CD4-positive, alpha-beta T cell (primary cell): ENCODE data around the gene PSME4. TPM values are rescaled to one million over a fixed set of nuclear protein-coding genes. Genes with fewer than 3 reads are reported as not detected.

Experiments
- ATAC-seq: fragments of 200-7000 bp; cut with Tn5 transposase; one replicate; pipeline ENCODE4 v1.10.0; 2022; ENCODE audit warnings: mild to moderate bottlenecking; ENCODE audit not compliant: poor library complexity
- CTCF ChIA-PET: fragments of 350-600 bp; sonication (Branson Sonifier 250); formaldehyde crosslinking; loops from one replicate; lab custom pipeline; 2021; ENCODE audit warnings: antibody characterized with exemption, inconsistent platforms; lab: Charles Lee
- POLR2A ChIA-PET: fragments of 350-600 bp; sonication (Branson Sonifier 250); formaldehyde crosslinking; loops from one replicate; lab custom pipeline; 2021; ENCODE audit warnings: antibody characterized with exemption, inconsistent platforms; lab: Charles Lee
- DNase-seq, 14 experiments: peaks; one replicate each; pipeline ENCODE4 v3.0.0-alpha.2; 2013 to 2020; ENCODE audit warnings: mixed read lengths in 2 of 14
- H3K27ac ChIP-seq, 2 donors: one replicate each; pipeline versions ENCODE4 v1.5.1 to v1.7.0; 2013; ENCODE audit warnings: low read length in 2 of 2, low read depth in 1 of 2, mild to moderate bottlenecking in 1 of 2
- H3K27me3 ChIP-seq, 2 experiments: 1 replicate in 1 of 2; 2 replicates in 1 of 2; pipeline versions ENCODE4 v1.6.1 to v1.7.0; 2013; ENCODE audit warnings: low read length in 2 of 2, control low read depth in 1 of 2, mild to moderate bottlenecking in 1 of 2, moderate library complexity in 1 of 2; ENCODE audit not compliant: insufficient read depth in 2 of 2, control insufficient read depth in 1 of 2
- H3K36me3 ChIP-seq: one replicate; pipeline ENCODE4 v1.6.1; 2013; ENCODE audit warnings: low read length, control low read depth; ENCODE audit not compliant: insufficient read depth
- H3K4me1 ChIP-seq: one replicate; pipeline ENCODE4 v1.6.1; 2013; ENCODE audit warnings: low read length, control low read depth; ENCODE audit not compliant: insufficient read depth
- H3K4me3 ChIP-seq: one replicate; pipeline ENCODE4 v1.5.1; 2013; ENCODE audit warnings: mild to moderate bottlenecking, low read length, moderate library complexity
- H3K9me3 ChIP-seq, 2 experiments: 1 replicate in 1 of 2; 2 replicates in 1 of 2; pipeline versions ENCODE4 v1.6.1 to v1.7.0; 2013; ENCODE audit warnings: low read length in 2 of 2, mild to moderate bottlenecking in 2 of 2, control low read depth in 1 of 2, moderate library complexity in 1 of 2; ENCODE audit not compliant: control insufficient read depth in 1 of 2, insufficient read depth in 1 of 2
- H3K27ac Mint-ChIP-seq: one replicate; pipeline ENCODE4 v1.8.0; 2020; ENCODE audit warnings: mixed read lengths
- H3K27me3 Mint-ChIP-seq: one replicate; pipeline ENCODE4 v1.8.0; 2021; ENCODE audit warnings: mixed read lengths
- H3K36me3 Mint-ChIP-seq: one replicate; pipeline ENCODE4 v1.8.0; 2021; ENCODE audit warnings: low read depth, mixed read lengths
- H3K4me1 Mint-ChIP-seq: one replicate; pipeline ENCODE4 v1.8.0; 2021; ENCODE audit warnings: low read depth, mixed read lengths
- H3K4me3 Mint-ChIP-seq: one replicate; pipeline ENCODE4 v1.8.0; 2020; ENCODE audit warnings: mild to moderate bottlenecking, mixed read lengths
- H3K9me3 Mint-ChIP-seq: one replicate; pipeline ENCODE4 v1.8.0; 2020; ENCODE audit warnings: mixed read lengths
- CTCF ChIP-seq: fragments of 200-600 bp; IDR thresholded peaks from one replicate; pipeline ENCODE4 v1.8.0; 2022; ENCODE audit warnings: antibody characterized with exemption, mild to moderate bottlenecking
- intact Hi-C, 2 experiments: fragments of 100-400 bp; cut with DNase I in 1 of 2; cut with micrococcal nuclease in 1 of 2; formaldehyde crosslinking; loops; one replicate each; pipeline versions ENCODE4 v1.15.1 to v1.9.0; 2023 to 2025; cut with DNase I, micrococcal nuclease
- total RNA-seq, 174 experiments: library from RNA in 2 of 174; stranded (reverse) in 2 of 174; gene quantifications; one replicate each; pipeline ENCODE4 v1.2.3 and lab custom pipeline; 2021 to 2026

The PSME4 gene
- total RNA-seq, 2 experiments from 2014 or later = 82.6 to 87.0 TPM

GRCh38 chr2:53958443-53958842, 12.3 kb downstream of the PSME4 start:
- H3K27me3 Mint-ChIP-seq = no peaks in the 10 kb centered on the region
- H3K36me3 Mint-ChIP-seq = peaks cover 18% of the 10 kb centered on the region
- POLR2A ChIA-PET = interaction anchor here (1.2 kb wide), 1 partner anchor 28 kb away, joined by 3 read pairs; no protein-coding TSS in a partner anchor
- peaks cover 28% of the 10 kb centered on the region for H3K4me1 ChIP-seq
- H3K27ac ChIP-seq = no peak overlapping the region
- no peaks in the 10 kb centered on the region for H3K9me3 ChIP-seq
- no peak overlapping the region for H3K4me3 ChIP-seq
- H3K4me1 Mint-ChIP-seq = peaks cover 56% of the 10 kb centered on the region
- TF ChIP-seq CTCF = no peak
- ATAC-seq = no peak
- CTCF ChIA-PET = no interaction called here
- DNase-seq = no peak
- H3K27me3 ChIP-seq = no peaks in the 10 kb centered on the region
- intact Hi-C loops = no loop called here
- no peaks in the 10 kb centered on the region for H3K9me3 Mint-ChIP-seq
- H3K27ac Mint-ChIP-seq = no peak overlapping the region
- H3K36me3 ChIP-seq = no peaks in the 10 kb centered on the region
- no peak overlapping the region for H3K4me3 Mint-ChIP-seq

GRCh38 chr2:53952519-53952918, 18.3 kb downstream of the PSME4 start:
- no peak overlapping the region for H3K27ac Mint-ChIP-seq
- POLR2A ChIA-PET = interaction anchor here (1.4 kb wide), 1 partner anchor 62 kb away, joined by 4 read pairs; no protein-coding TSS in a partner anchor
- Histone ChIP-seq H3K27ac (no peak overlapping the region), H3K27me3 (no peaks in the 10 kb centered on the region), H3K4me1 (peaks cover 14% of the 10 kb centered on the region), H3K9me3 (no peaks in the 10 kb centered on the region), H3K36me3 (peaks cover 11% of the 10 kb centered on the region), H3K4me3 (no peak overlapping the region)
- peaks cover 31% of the 10 kb centered on the region for H3K36me3 Mint-ChIP-seq
- ATAC-seq (no peak), DNase-seq (no peak)
- no peak for TF ChIP-seq CTCF
- CTCF ChIA-PET = no interaction called here
- H3K9me3 Mint-ChIP-seq = no peaks in the 10 kb centered on the region
- no peaks in the 10 kb centered on the region for H3K27me3 Mint-ChIP-seq
- H3K4me3 Mint-ChIP-seq = no peak overlapping the region
- intact Hi-C loops = no loop called here
- peaks cover 48% of the 10 kb centered on the region for H3K4me1 Mint-ChIP-seq

GRCh38 chr2:53949457-53949856, 21.3 kb downstream of the PSME4 start:
- Mint-ChIP-seq H3K27me3 (no peaks in the 10 kb centered on the region), H3K36me3 (peaks cover 56% of the 10 kb centered on the region), H3K27ac (peak overlapping the region; percentile 0), H3K9me3 (no peaks in the 10 kb centered on the region), H3K4me1 (peaks cover 58% of the 10 kb centered on the region), H3K4me3 (no peak overlapping the region)
- H3K9me3 ChIP-seq = no peaks in the 10 kb centered on the region
- no peaks in the 10 kb centered on the region for H3K27me3 ChIP-seq
- ChIA-PET POLR2A (no interaction called here), CTCF (no interaction called here)
- intact Hi-C loops = loop anchor here in 1 of 2 experiments (5.0 kb wide), 1 partner anchor 68 kb away; no protein-coding TSS in a partner anchor
- no peak overlapping the region for H3K4me3 ChIP-seq
- no peak for TF ChIP-seq CTCF
- H3K27ac ChIP-seq = no peak overlapping the region
- H3K4me1 ChIP-seq = peaks cover 5% of the 10 kb centered on the region
- ATAC-seq = no peak
- peaks cover 27% of the 10 kb centered on the region for H3K36me3 ChIP-seq
- DNase-seq = no peak
